Effector memory CD8-positive, alpha-beta T cell (primary cell): ENCODE measurements around the gene DLGAP3.

ENCODE experiments used
- ATAC-seq: fragments of 150-1000 bp; cut with Tn5 transposase; replicated peaks from 2 replicates; pipeline ENCODE4 v1.10.0; 2021; ENCODE audit warnings: mild to moderate bottlenecking, moderate library complexity
- DNase-seq, 3 experiments: peaks; one replicate each; pipeline ENCODE4 v3.0.0; 2021
- H3K27ac Mint-ChIP-seq, 2 donors: one replicate each; pipeline ENCODE4 v1.8.0; 2022; ENCODE audit warnings: mild to moderate bottlenecking in 2 of 2, mixed read lengths in 2 of 2, moderate library complexity in 2 of 2
- H3K27me3 Mint-ChIP-seq, 2 donors: one replicate each; pipeline ENCODE4 v1.8.0; 2022; ENCODE audit warnings: mixed read lengths in 2 of 2
- H3K36me3 Mint-ChIP-seq: one replicate; pipeline ENCODE4 v1.8.0; 2022; ENCODE audit warnings: mild to moderate bottlenecking, moderate library complexity, mixed read lengths; ENCODE audit not compliant: insufficient read depth
- H3K4me1 Mint-ChIP-seq, 2 donors: one replicate each; pipeline ENCODE4 v1.8.0; 2022; ENCODE audit warnings: low read depth in 2 of 2, mixed read lengths in 2 of 2
- H3K4me3 Mint-ChIP-seq, 2 donors: one replicate each; pipeline ENCODE4 v1.8.0; 2022; ENCODE audit warnings: mild to moderate bottlenecking in 2 of 2, mixed read lengths in 2 of 2, moderate library complexity in 2 of 2
- H3K9me3 Mint-ChIP-seq, 2 donors: one replicate each; pipeline ENCODE4 v1.8.0; 2022; ENCODE audit warnings: mixed read lengths in 2 of 2

Gene DLGAP3

GRCh38 chr1:34865573-34865972 is 63.9 kb downstream of the DLGAP3 start:
- Mint-ChIP-seq H3K4me1 (peaks cover 29 to 33% of the 10 kb centered on the region in 2 donors), H3K27me3 (peaks cover 0 to 1% of the 10 kb centered on the region in 2 donors), H3K4me3 (peak overlapping the region; percentile 80 to 83), H3K36me3 (peaks cover 18% of the 10 kb centered on the region), H3K9me3 (peaks cover 0 to 2% of the 10 kb centered on the region in 2 donors), H3K27ac (peak overlapping the region; percentile 76 to 89)
- ATAC-seq, result no peak
- DNase-seq, result no peak

GRCh38 chr1:34864759-34865158 is 64.7 kb downstream of the DLGAP3 start:
- Mint-ChIP-seq H3K27ac (peak overlapping the region; percentile 59 to 70), H3K27me3 (no peaks in the 10 kb centered on the region), H3K9me3 (peaks cover 0 to 2% of the 10 kb centered on the region in 2 donors), H3K36me3 (peaks cover 19% of the 10 kb centered on the region), H3K4me1 (peaks cover 36 to 38% of the 10 kb centered on the region in 2 donors), H3K4me3 (peak overlapping the region; percentile 80 to 83)
- ATAC-seq (no peak), DNase-seq (no peak)

- DNase-seq (no peak), ATAC-seq (no peak)
- Mint-ChIP-seq H3K4me1 (peaks cover 45 to 47% of the 10 kb centered on the region in 2 donors), H3K27ac (peak overlapping the region; percentile 16 to 70), H3K9me3 (peaks cover 0 to 2% of the 10 kb centered on the region in 2 donors), H3K36me3 (peaks cover 29% of the 10 kb centered on the region), H3K27me3 (no peaks in the 10 kb centered on the region), H3K4me3 (peak overlapping the region; percentile 40 to 80)
These were observed 65.9 kb downstream of the DLGAP3 start for GRCh38 chr1:34863501-34863900.

- ATAC-seq (peak; percentile 96), DNase-seq (peak; percentile 85 to 87 (median 85))
- peaks cover 43 to 55% of the 10 kb centered on the region in 2 donors for H3K4me1 Mint-ChIP-seq
These were observed 69.8 kb downstream of the DLGAP3 start, which contains the start of gene SMIM12 for GRCh38 chr1:34859446-34860200. Gene SMIM12 (minus strand): TSS chr1:34859749. CDS start chr1:34855977, 3,772 bp downstream.

GRCh38 chr1:34858901-34859445 is 70.5 kb downstream of the DLGAP3 start:
- Mint-ChIP-seq H3K27ac (peak overlapping the region; percentile 90 to 95), H3K36me3 (peaks cover 24% of the 10 kb centered on the region), H3K4me1 (peaks cover 37 to 48% of the 10 kb centered on the region in 2 donors), H3K4me3 (peak overlapping the region; percentile 92 to 93), H3K27me3 (no peaks in the 10 kb centered on the region), H3K9me3 (peaks cover 0 to 2% of the 10 kb centered on the region in 2 donors)
- ATAC-seq (peak; percentile 38), DNase-seq (peak; percentile 19 to 34 (median 21))

More at GRCh38 chr1:34859446-34860200, 69.8 kb downstream of the DLGAP3 start, which contains the start of gene SMIM12:
- peaks cover 18% of the 10 kb centered on the region for H3K36me3 Mint-ChIP-seq
- H3K27ac Mint-ChIP-seq, result peak within 1 kb of the TSS; percentile 90 to 95
- H3K27me3 Mint-ChIP-seq, result no peaks in the 10 kb centered on the region
- peaks cover 0 to 2% of the 10 kb centered on the region in 2 donors for H3K9me3 Mint-ChIP-seq
- peak within 1 kb of the TSS; percentile 92 to 93 for H3K4me3 Mint-ChIP-seq

GRCh38 chr1:34856697-34857096 is 72.8 kb downstream of the DLGAP3 start:
- Mint-ChIP-seq H3K36me3 (peaks cover 37% of the 10 kb centered on the region), H3K27me3 (no peaks in the 10 kb centered on the region), H3K9me3 (no peaks in the 10 kb centered on the region), H3K4me3 (no peak overlapping the region), H3K27ac (peak overlapping the region; percentile 17 to 19), H3K4me1 (peaks cover 32 to 44% of the 10 kb centered on the region in 2 donors)
- DNase-seq (no peak), ATAC-seq (no peak)

- DNase-seq, result peak; percentile 88 to 90 (median 88)
- no peaks in the 10 kb centered on the region for H3K27me3 Mint-ChIP-seq
- peak overlapping the region in 1 of 2 donors; percentile 21 for H3K27ac Mint-ChIP-seq
- peak overlapping the region in 1 of 2 donors; percentile 33 for H3K4me3 Mint-ChIP-seq
- peaks cover 37% of the 10 kb centered on the region for H3K36me3 Mint-ChIP-seq
- peak; percentile 100 for ATAC-seq
- no peaks in the 10 kb centered on the region for H3K9me3 Mint-ChIP-seq
- H3K4me1 Mint-ChIP-seq, result peaks cover 30 to 33% of the 10 kb centered on the region in 2 donors
These were observed 76.7 kb downstream of the DLGAP3 start for GRCh38 chr1:34852677-34853217.

- Mint-ChIP-seq H3K27ac (peak overlapping the region in 1 of 2 donors; percentile 62), H3K9me3 (no peaks in the 10 kb centered on the region), H3K36me3 (peaks cover 38% of the 10 kb centered on the region), H3K27me3 (no peaks in the 10 kb centered on the region), H3K4me3 (no peak overlapping the region), H3K4me1 (peaks cover 25 to 28% of the 10 kb centered on the region in 2 donors)
- no peak for ATAC-seq
- DNase-seq, result no peak
These were observed 77.9 kb downstream of the DLGAP3 start for GRCh38 chr1:34851431-34852105.

- Mint-ChIP-seq H3K9me3 (no peaks in the 10 kb centered on the region), H3K4me1 (peaks cover 21 to 26% of the 10 kb centered on the region in 2 donors), H3K36me3 (peaks cover 37% of the 10 kb centered on the region), H3K4me3 (no peak overlapping the region), H3K27me3 (no peaks in the 10 kb centered on the region), H3K27ac (peak overlapping the region in 1 of 2 donors; percentile 62)
- DNase-seq (no peak), ATAC-seq (no peak)
These were observed 79.1 kb downstream of the DLGAP3 start for GRCh38 chr1:34850382-34850781.

GRCh38 chr1:34847094-34847493 is 82.4 kb downstream of the DLGAP3 start:
- ATAC-seq (no peak), DNase-seq (no peak)
- Mint-ChIP-seq H3K4me1 (peaks cover 20 to 30% of the 10 kb centered on the region in 2 donors), H3K4me3 (no peak overlapping the region), H3K36me3 (peaks cover 17% of the 10 kb centered on the region), H3K27me3 (no peaks in the 10 kb centered on the region), H3K27ac (no peak overlapping the region), H3K9me3 (no peaks in the 10 kb centered on the region)

GRCh38 chr1:34846265-34846664 is 83.2 kb downstream of the DLGAP3 start:
- no peak for ATAC-seq
- Mint-ChIP-seq H3K9me3 (no peaks in the 10 kb centered on the region), H3K27ac (peak overlapping the region in 1 of 2 donors; percentile 13)

GRCh38 chr1:34845131-34845901 is 84.1 kb downstream of the DLGAP3 start:
- H3K4me3 Mint-ChIP-seq, result no peak overlapping the region
- DNase-seq (no peak), ATAC-seq (no peak)
- peaks cover 17% of the 10 kb centered on the region for H3K36me3 Mint-ChIP-seq
- H3K9me3 Mint-ChIP-seq, result no peaks in the 10 kb centered on the region
- H3K27ac Mint-ChIP-seq, result peak overlapping the region in 1 of 2 donors; percentile 17
- peaks cover 20 to 26% of the 10 kb centered on the region in 2 donors for H3K4me1 Mint-ChIP-seq
- H3K27me3 Mint-ChIP-seq, result no peaks in the 10 kb centered on the region

More at GRCh38 chr1:34846265-34846664, 83.2 kb downstream of the DLGAP3 start:
- Mint-ChIP-seq H3K36me3 (peaks cover 17% of the 10 kb centered on the region), H3K4me1 (peaks cover 20 to 29% of the 10 kb centered on the region in 2 donors), H3K4me3 (no peak overlapping the region), H3K27me3 (no peaks in the 10 kb centered on the region)
- DNase-seq, result no peak
